Measurements from ENCODE around the gene FAM3B. TPM values are rescaled to one million over a fixed set of nuclear protein-coding genes. Genes with fewer than 3 reads are reported as not detected.

The FAM3B gene
- total and polyA plus RNA-seq, 2 experiments from 2014 or later, result 2.5 to 3.6 TPM

- TF ChIP-seq ZNF462 (CRISPR knock-in tag; IDR thresholded peaks at IDR 0.05) (no peak), ETS1 (IDR thresholded peaks at IDR 0.05) (no peak), EZH2 (IDR thresholded peaks at IDR 0.05; ENCODE audit: low read depth, unreplicated experiment) (no peak), REST (IDR thresholded peaks at IDR 0.05; ENCODE audit: unreplicated experiment) (no peak), CREB1 (CRISPR knock-in tag; IDR thresholded peaks at IDR 0.05; ENCODE audit: low read depth) (no peak), JUNB (IDR thresholded peaks at IDR 0.05; ENCODE audit: unreplicated experiment) (no peak), NANOG (IDR thresholded peaks at IDR 0.05; ENCODE audit: borderline replicate concordance) (no peak)
- Histone ChIP-seq H3K79me2 (replicated peaks; ENCODE audit: insufficient read depth) (no peaks in the 10 kb centered on the region), H3K27ac (ENCODE audit: low read depth) (no peak overlapping the region), H3F3A (replicated peaks; ENCODE audit: low read depth) (no peaks in the 10 kb centered on the region), H3K36me3 (ENCODE audit: insufficient read depth) (no peaks in the 10 kb centered on the region; the same call in 1 of the 2 replicates), H3K4me2 (no peak overlapping the region), H2AFZ (no peak overlapping the region), H3K9me2 (ENCODE audit: insufficient read depth) (no peaks in the 10 kb centered on the region), H3K4me1 (ENCODE audit: insufficient read depth) (no peaks in the 10 kb centered on the region), H3K27me3 (ENCODE audit: insufficient read depth) (no peaks in the 10 kb centered on the region), H3K4me3 (no peak overlapping the region), H4K20me1 (replicated peaks; ENCODE audit: insufficient read depth) (no peaks in the 10 kb centered on the region)
- Mint-ChIP-seq H3K27ac (no peak overlapping the region), H3K9me3 (peaks cover 6% of the 10 kb centered on the region), H3K36me3 (ENCODE audit: low read depth) (no peaks in the 10 kb centered on the region; the same call in 1 of the 3 replicates), H3K4me3 (no peak overlapping the region), H3K27me3 (ENCODE audit: insufficient read depth, low read depth, poor library complexity) (peaks cover 6% of the 10 kb centered on the region), H3K4me1 (no peaks in the 10 kb centered on the region)
- DNase-seq (ENCODE audit: low spot score) (no peak), ATAC-seq (no peak)
Measured at GRCh38 chr21:41405321-41405720, 88.7 kb downstream of the FAM3B start.

Measured in GM23338 (cell line).